K562 (cell line): ENCODE measurements around the gene TEDC1. TPM values are rescaled to one million over a fixed set of nuclear protein-coding genes. Genes with fewer than 3 reads are reported as not detected.
A peak's percentile ranks its signal among the peaks of the same experiment; 100 is the strongest.

Experiments used
- ARID1B ChIP-seq: fragments of 450-650 bp; IDR thresholded peaks from 2 replicates; pipeline ENCODE4 v1.6.1; 2016; ENCODE audit warnings: antibody characterized with exemption, mild to moderate bottlenecking, inconsistent platforms
- CAMTA2 ChIP-seq: fragments of 250-450 bp; sonication (Bioruptor Pico); conservative IDR thresholded peaks from 2 replicates; pipeline ENCODE4 v1.5.1; 2022
- CCNT2 ChIP-seq: IDR thresholded peaks from 2 replicates; pipeline ENCODE4 v1.6.1; 2011; ENCODE audit warnings: borderline replicate concordance, low read depth, mild to moderate bottlenecking, moderate library complexity, mixed read lengths, low read length; ENCODE audit not compliant: insufficient read length; ENCODE audit errors: extremely low read depth
- FIP1L1 ChIP-seq: fragments of 200-400 bp; formaldehyde crosslinking; IDR thresholded peaks from 2 replicates; pipeline ENCODE4 v1.6.1; 2018; ENCODE audit warnings: mild to moderate bottlenecking, low read depth, low read length; ENCODE audit not compliant: poor library complexity, severe bottlenecking
- KDM5B ChIP-seq: fragments of 200-600 bp; sonication (generic); IDR thresholded peaks from 2 replicates; pipeline ENCODE4 v1.6.1; 2012; ENCODE audit warnings: low read depth, mild to moderate bottlenecking, moderate library complexity, low read length, control low read depth, inconsistent platforms; ENCODE audit not compliant: insufficient replicate concordance
- NELFE ChIP-seq: IDR thresholded peaks from 2 replicates; pipeline ENCODE4 v1.6.1; 2011; ENCODE audit warnings: mild to moderate bottlenecking; ENCODE audit not compliant: insufficient read depth, insufficient read length
- RAD21 ChIP-seq, 2 experiments: fragments of 250-450 bp in 1 of 2; fragments of 450-650 bp in 1 of 2; sonication (Bioruptor Pico) in 1 of 2; formaldehyde crosslinking in 1 of 2; IDR thresholded peaks in 1 of 2; conservative IDR thresholded peaks in 1 of 2; 2 replicates each; pipeline versions ENCODE4 v1.4.0 to v1.8.0; 2020 to 2022; ENCODE audit warnings: mild to moderate bottlenecking in 2 of 2, moderate library complexity in 1 of 2
- VEZF1 ChIP-seq: fragments of 200-800 bp; sonication (Bioruptor generic); IDR thresholded peaks from 2 replicates; pipeline ENCODE4 v1.6.1; 2017; ENCODE audit warnings: missing genetic modification characterization, missing compliant biosample characterization
- polyA plus RNA-seq, 8 experiments: library from polyadenylated mRNA; depleted of rRNA in 4 of 8; stranded (reverse) in 5 of 8; unstranded in 3 of 8; fragments of >200 nt; fragmentation: Nextera tagmentation in 2 of 8; fragmentation: Illumina TruSeq in 1 of 8; extraction: Ambion mirVana in 2 of 8; extraction: Trizol in 1 of 8; gene quantifications; 2 replicates each; pipeline versions ENCODE4 v1.2.1 to v1.2.3, GENCODE V29; 2011 to 2014; ENCODE audit warnings: inconsistent platforms in 1 of 8, missing spikeins in 1 of 8
- total RNA-seq, 7 experiments: library from RNA; depleted of rRNA in 6 of 7; stranded (reverse); fragments of >200 nt in 6 of 7; fragmentation: Illumina TruSeq in 2 of 7; extraction: Trizol in 2 of 7; gene quantifications; 2 replicates each; pipeline versions ENCODE4 v1.2.1 to v1.2.3, GENCODE V29; 2011 to 2021; ENCODE audit warnings: low replicate concordance in 1 of 7
- TF ChIP-seq, protein P1 (sequence below): sonication (generic); formaldehyde crosslinking; IDR thresholded peaks from 2 replicates; pipeline ENCODE4 v1.9.0; 2022; ENCODE audit warnings: mild to moderate bottlenecking, missing genetic modification reagents
- TF ChIP-seq, protein P2 (sequence below): IDR thresholded peaks from 3 replicates; pipeline ENCODE4 v1.6.1; 2011; ENCODE audit warnings: borderline replicate concordance, mild to moderate bottlenecking; ENCODE audit not compliant: insufficient read length, insufficient read depth
- TF ChIP-seq, protein P3 (sequence below), 2 experiments: fragments of 200-800 bp in 1 of 2; sonication (Bioruptor generic) in 1 of 2; sonication (generic) in 1 of 2; formaldehyde crosslinking in 1 of 2; IDR thresholded peaks in 1 of 2; conservative IDR thresholded peaks in 1 of 2; 2 replicates each; pipeline versions ENCODE4 v1.5.0 to v1.6.1; 2016 to 2020; ENCODE audit warnings: missing compliant biosample characterization in 1 of 2, missing genetic modification characterization in 1 of 2, missing genetic modification reagents in 1 of 2

TEDC1 gene
- total and polyA plus RNA-seq, 9 of the 15 experiments (the other 6 are each of a cell fraction or from before 2014, with no cell fraction given): 0.21 to 28.3 (median 5.9) TPM

GRCh38 chr14:105489542-105490266, 1.3 kb upstream of the TEDC1 start (continued):
- TF ChIP-seq, protein P1, sequence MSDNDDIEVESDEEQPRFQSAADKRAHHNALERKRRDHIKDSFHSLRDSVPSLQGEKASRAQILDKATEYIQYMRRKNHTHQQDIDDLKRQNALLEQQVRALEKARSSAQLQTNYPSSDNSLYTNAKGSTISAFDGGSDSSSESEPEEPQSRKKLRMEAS: peak; percentile 39; the same call in 1 of the 2 replicates
- TF ChIP-seq RAD21 (CRISPR knock-in tag; conservative IDR thresholded peaks at IDR 0.05 in 1 of 2, IDR thresholded peaks at IDR 0.05 in 1 of 2) (peak; percentile 35 to 40), NELFE (no peak), ARID1B (peak; percentile 27), CAMTA2 (no peak), FIP1L1 (peak; percentile 21), KDM5B (peak; percentile 29), VEZF1 (CRISPR knock-in tag) (peak; percentile 75), CCNT2 (peak; percentile 17)
- TF ChIP-seq, protein P2, sequence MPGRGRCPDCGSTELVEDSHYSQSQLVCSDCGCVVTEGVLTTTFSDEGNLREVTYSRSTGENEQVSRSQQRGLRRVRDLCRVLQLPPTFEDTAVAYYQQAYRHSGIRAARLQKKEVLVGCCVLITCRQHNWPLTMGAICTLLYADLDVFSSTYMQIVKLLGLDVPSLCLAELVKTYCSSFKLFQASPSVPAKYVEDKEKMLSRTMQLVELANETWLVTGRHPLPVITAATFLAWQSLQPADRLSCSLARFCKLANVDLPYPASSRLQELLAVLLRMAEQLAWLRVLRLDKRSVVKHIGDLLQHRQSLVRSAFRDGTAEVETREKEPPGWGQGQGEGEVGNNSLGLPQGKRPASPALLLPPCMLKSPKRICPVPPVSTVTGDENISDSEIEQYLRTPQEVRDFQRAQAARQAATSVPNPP: no peak
- TF ChIP-seq, protein P3, sequence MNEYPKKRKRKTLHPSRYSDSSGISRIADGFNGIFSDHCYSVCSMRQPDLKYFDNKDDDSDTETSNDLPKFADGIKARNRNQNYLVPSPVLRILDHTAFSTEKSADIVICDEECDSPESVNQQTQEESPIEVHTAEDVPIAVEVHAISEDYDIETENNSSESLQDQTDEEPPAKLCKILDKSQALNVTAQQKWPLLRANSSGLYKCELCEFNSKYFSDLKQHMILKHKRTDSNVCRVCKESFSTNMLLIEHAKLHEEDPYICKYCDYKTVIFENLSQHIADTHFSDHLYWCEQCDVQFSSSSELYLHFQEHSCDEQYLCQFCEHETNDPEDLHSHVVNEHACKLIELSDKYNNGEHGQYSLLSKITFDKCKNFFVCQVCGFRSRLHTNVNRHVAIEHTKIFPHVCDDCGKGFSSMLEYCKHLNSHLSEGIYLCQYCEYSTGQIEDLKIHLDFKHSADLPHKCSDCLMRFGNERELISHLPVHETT (CRISPR knock-in tag; conservative IDR thresholded peaks at IDR 0.05 in 1 of 2, IDR thresholded peaks at IDR 0.05 in 1 of 2): no peak
